Suprapubic skin (tissue), 3 donors: ENCODE measurements around the gene PARVA.

ENCODE experiments used
- CTCF ChIP-seq, 2 donors: fragments of 200-600 bp in 1 of 2; fragments of 450-650 bp in 1 of 2; sonication (generic) in 1 of 2; IDR thresholded peaks; one replicate each; pipeline ENCODE4 v1.5.1; 2016 to 2019; ENCODE audit warnings: antibody characterized with exemption in 2 of 2, mild to moderate bottlenecking in 1 of 2, moderate library complexity in 1 of 2
- POLR2A ChIP-seq, 2 donors: fragments of 450-650 bp; IDR thresholded peaks; one replicate each; pipeline ENCODE4 v1.6.1; 2017; ENCODE audit warnings: antibody characterized with exemption in 2 of 2, mild to moderate bottlenecking in 2 of 2, moderate library complexity in 2 of 2

DNA sequence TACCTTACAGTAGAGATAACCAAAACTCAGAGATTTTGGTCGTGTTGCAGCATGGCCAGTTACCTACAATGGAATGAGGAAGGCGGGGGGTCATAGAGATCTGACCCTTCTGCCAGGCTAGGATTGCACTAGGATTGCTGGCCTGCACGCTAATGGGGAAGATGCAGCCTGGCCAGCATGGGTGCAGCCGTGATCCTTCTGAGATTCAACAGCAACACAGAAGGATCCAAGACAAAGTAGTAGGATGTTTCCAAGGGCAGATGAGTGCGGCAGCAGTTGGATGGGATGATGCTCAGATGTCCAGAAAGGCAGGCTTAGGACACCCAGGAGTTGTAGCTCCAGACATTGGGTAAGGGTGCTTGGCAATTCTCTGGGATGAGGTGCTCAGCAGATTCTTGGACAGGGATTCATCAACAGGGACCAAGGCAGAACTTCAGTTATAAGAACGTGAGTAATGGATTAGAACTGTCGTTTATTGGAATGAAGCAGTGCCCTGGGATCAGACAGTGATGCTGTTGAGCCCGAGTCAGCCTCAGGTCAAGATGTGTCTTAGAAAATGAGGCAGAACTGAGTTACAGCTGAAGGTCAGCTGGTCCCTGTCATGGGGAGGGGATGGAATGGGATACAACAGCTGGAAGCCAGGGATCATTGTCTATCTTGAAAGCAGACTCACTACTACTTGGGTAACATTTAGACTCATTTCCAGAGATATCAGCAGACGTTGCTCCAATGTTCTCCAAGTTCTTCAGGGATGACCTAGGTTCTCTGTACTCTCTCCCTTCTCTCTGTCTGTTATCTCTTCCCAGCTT is 71.0 kb downstream of the PARVA start:
- no peak for TF ChIP-seq POLR2A (IDR thresholded peaks at IDR 0.05)
- TF ChIP-seq CTCF (IDR thresholded peaks at IDR 0.05): no peak
